ENCODE measurements around the gene LCE4A. TPM values are rescaled to one million over a fixed set of nuclear protein-coding genes. Genes with fewer than 3 reads are reported as not detected.
"Not testable (repeated sequence)": the region's sequence is repeated elsewhere in the genome, so short reads cannot be mapped to it uniquely, and the experiment has no call there.

LCE4A gene
- total RNA-seq, 1 experiment from 2014 or later, result not detected

GRCh38 chr1:152681616-152682015, 26.3 kb upstream of the LCE4A start (continued):
- TF ChIP-seq MAX (CRISPR knock-in tag; IDR thresholded peaks at IDR 0.05) (no peak), TP53 (CRISPR knock-in tag; IDR thresholded peaks at IDR 0.05) (no peak), ETV6 (CRISPR knock-in tag; IDR thresholded peaks at IDR 0.05) (no peak), ATF3 (CRISPR knock-in tag; conservative IDR thresholded peaks at IDR 0.05) (no peak), ZBTB43 (CRISPR knock-in tag; IDR thresholded peaks at IDR 0.05) (no peak)

- DNase-seq (ENCODE audit: low spot score) (no peak), ATAC-seq (no peak)
- Mint-ChIP-seq H3K4me3 (no peak overlapping the region), H3K27ac (no peak overlapping the region), H3K4me1 (no peaks in the 10 kb centered on the region), H3K27me3 (ENCODE audit: low read depth) (no peaks in the 10 kb centered on the region; the same call in 1 of the 2 replicates), H3K36me3 (peaks cover 76% of the 10 kb centered on the region), H3K9me3 (peaks cover 92% of the 10 kb centered on the region)
- ChIA-PET POLR2A (no interaction called here), CTCF (no interaction called here)
- TF ChIP-seq PREB (CRISPR knock-in tag; IDR thresholded peaks at IDR 0.05; ENCODE audit: borderline replicate concordance) (no peak), STAT6 (CRISPR knock-in tag; conservative IDR thresholded peaks at IDR 0.05; ENCODE audit: low read depth) (no peak), TP53 (CRISPR knock-in tag; IDR thresholded peaks at IDR 0.05) (no peak), GTF2I (CRISPR knock-in tag; conservative IDR thresholded peaks at IDR 0.05) (no peak), E2F1 (CRISPR knock-in tag; IDR thresholded peaks at IDR 0.05) (no peak)
These were observed 24.1 kb upstream of the LCE4A start for GRCh38 chr1:152683846-152684245.

GRCh38 chr1:152685823-152686222, 22.1 kb upstream of the LCE4A start, which contains the start of gene LCE2B:
LCE2B (plus strand) TSS chr1:152686123; CDS start chr1:152686844, 721 bp downstream.
- CTCF ChIA-PET; ATAC-seq; H3K4me1 Mint-ChIP-seq; H3K27me3 Mint-ChIP-seq (ENCODE audit: low read depth); H3K4me3 Mint-ChIP-seq; H3K27ac Mint-ChIP-seq; POLR2A ChIA-PET; DNase-seq (ENCODE audit: low spot score): not testable (repeated sequence)
- Mint-ChIP-seq H3K9me3 (peaks cover 92% of the 10 kb centered on the region), H3K36me3 (peaks cover 77% of the 10 kb centered on the region)

- no peak within 1 kb of the TSS for H3K4me3 Mint-ChIP-seq
- peaks cover 75% of the 10 kb centered on the region for H3K36me3 Mint-ChIP-seq
- peaks cover 85% of the 10 kb centered on the region for H3K9me3 Mint-ChIP-seq
- no peak within 1 kb of the TSS for H3K27ac Mint-ChIP-seq
- POLR2A ChIA-PET, result no interaction called here
- CTCF ChIA-PET, result no interaction called here
- no peak for ATAC-seq
- H3K4me1 Mint-ChIP-seq, result no peaks in the 10 kb centered on the region
- peaks cover 9% of the 10 kb centered on the region for H3K27me3 Mint-ChIP-seq (ENCODE audit: low read depth)
- no peak for DNase-seq (ENCODE audit: low spot score)
- no peak for TF ChIP-seq CBFB (CRISPR knock-in tag; IDR thresholded peaks at IDR 0.05; ENCODE audit: low read depth)
- no peak for TF ChIP-seq USF1 (CRISPR knock-in tag; IDR thresholded peaks at IDR 0.05)
- TF ChIP-seq GTF2I (CRISPR knock-in tag; conservative IDR thresholded peaks at IDR 0.05), result no peak
- no peak for TF ChIP-seq ZNF232 (CRISPR knock-in tag; IDR thresholded peaks at IDR 0.05)
- TF ChIP-seq ZNF317 (CRISPR knock-in tag; IDR thresholded peaks at IDR 0.05; ENCODE audit: borderline replicate concordance, low read depth), result no peak
- TF ChIP-seq FOXP1 (CRISPR knock-in tag; IDR thresholded peaks at IDR 0.05; ENCODE audit: borderline replicate concordance), result no peak
- no peak for TF ChIP-seq ATF1 (CRISPR knock-in tag; IDR thresholded peaks at IDR 0.05)
- no peak for TF ChIP-seq JAZF1 (CRISPR knock-in tag; IDR thresholded peaks at IDR 0.05)
- no peak for TF ChIP-seq KAT7 (CRISPR knock-in tag; IDR thresholded peaks at IDR 0.05; ENCODE audit: borderline replicate concordance)
- no peak for TF ChIP-seq HMGXB4 (CRISPR knock-in tag; IDR thresholded peaks at IDR 0.05)
- TF ChIP-seq TP53 (CRISPR knock-in tag; IDR thresholded peaks at IDR 0.05), result no peak
- TF ChIP-seq CREM (CRISPR knock-in tag; IDR thresholded peaks at IDR 0.05), result no peak
These were observed 10.0 kb upstream of the LCE4A start, which contains the start of gene LCE2A for GRCh38 chr1:152697701-152698600. LCE2A (plus strand) TSS chr1:152698345; CDS start chr1:152698902, 557 bp downstream.

Data from WTC11 (cell line).